EH (cell line): ENCODE results near the gene OPRM1.
"Not testable (repeated sequence)": the region's sequence is repeated elsewhere in the genome, so short reads cannot be mapped to it uniquely, and the experiment has no call there.

ENCODE experiments used
- DNase-seq: peaks from one replicate; pipeline ENCODE4 v3.0.0-alpha.2; 2015; ENCODE audit warnings: low read depth

OPRM1 gene

DNA sequence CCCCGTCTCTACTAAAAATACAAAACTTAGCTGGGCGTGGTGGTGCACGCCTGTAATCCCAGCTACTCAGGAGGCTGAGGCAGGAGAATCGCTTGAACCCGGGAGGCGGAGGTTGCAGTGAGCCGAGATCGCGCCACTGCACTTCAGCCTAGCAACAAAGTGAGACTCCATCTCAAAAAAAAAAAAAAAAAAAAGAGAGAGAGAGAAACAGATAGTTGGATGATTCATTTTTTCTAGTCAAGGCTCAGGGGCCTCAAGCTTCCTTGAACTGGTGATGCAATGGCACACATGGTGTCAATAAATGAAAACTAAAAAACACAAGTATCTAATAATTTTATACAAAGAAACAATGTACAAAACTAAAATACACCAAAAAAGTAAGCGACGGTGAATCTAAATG, 202.0 kb downstream of the OPRM1 start:
- DNase-seq: not testable (repeated sequence)

- DNase-seq: no peak
Observed at GRCh38 chr6:154241581-154241980, 202.5 kb downstream of the OPRM1 start.

DNA sequence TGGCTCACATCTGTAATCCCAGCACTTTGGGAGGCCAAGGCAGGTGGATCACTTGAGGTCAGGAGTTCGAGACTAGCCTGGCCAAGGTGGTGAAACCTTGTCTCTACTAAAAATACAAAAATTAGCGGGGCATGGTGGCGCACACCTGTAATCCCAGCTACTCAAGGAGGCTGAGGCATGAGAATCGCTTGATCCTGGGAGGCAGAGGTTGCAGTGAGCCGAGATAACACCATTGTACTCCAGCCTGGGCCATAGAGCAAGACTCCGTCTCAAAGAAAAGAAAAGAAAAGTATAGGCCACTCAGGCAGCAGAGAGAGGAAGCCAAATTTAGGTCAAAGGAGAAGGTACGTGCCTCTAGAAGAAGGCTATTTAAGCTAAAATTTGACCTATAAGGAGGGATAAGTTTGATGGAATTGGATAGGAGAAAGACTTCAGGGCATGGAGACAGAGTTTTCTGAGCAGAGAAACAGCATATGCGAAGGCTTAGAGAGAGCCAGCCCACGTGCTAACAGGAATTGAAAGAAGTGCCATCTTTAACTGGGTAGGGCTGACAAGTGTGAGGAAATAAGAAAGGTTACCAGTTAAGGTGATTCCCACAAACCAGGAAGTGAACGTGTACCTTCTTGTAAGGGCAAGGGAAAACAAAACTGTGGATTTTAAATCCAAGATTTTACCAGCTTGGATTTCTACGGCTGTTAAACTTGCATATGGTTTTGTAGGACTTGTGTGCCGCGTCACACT, 203.7 kb downstream of the OPRM1 start:
- DNase-seq: no peak

- no peak for DNase-seq
Observed at GRCh38 chr6:154243793-154244750, 205.0 kb downstream of the OPRM1 start.

DNA sequence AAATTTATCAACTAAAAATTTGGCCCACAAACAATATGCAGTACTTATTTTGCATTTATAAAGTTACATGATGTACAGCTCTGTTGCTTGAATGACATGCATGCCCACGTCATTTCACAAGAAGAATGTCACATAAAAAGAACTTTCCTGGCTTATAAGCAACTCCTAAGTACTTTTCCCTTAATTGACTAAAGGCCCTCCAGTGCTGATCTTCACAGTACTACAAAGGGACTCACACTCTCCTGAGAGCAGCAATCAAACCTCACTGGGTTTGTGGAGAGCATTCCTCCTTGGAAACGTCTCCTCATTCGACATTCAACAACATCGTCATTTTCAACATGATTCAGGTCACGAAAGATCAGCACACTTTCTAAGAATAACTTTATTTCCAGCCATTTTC, 206.5 kb downstream of the OPRM1 start:
- DNase-seq: no peak

DNA sequence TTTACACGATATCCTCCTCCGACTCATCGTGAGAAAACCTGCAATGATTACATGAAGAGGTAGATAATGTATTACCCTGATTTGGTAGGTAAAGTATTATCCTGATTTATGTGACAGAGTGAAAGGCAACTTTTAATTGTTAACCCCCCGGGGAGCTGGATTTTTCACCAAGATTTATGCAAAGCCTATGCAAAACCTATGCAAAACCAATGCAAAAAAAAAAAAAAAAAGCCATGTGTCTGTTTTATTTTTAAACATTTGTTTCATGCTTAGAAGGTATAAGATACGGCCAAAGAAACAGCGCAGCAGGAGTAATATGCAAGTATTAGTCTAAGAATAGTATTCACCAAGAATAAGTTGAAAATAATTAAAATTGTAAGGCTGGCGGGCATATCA, 207.7 kb downstream of the OPRM1 start:
- no peak for DNase-seq

DNA sequence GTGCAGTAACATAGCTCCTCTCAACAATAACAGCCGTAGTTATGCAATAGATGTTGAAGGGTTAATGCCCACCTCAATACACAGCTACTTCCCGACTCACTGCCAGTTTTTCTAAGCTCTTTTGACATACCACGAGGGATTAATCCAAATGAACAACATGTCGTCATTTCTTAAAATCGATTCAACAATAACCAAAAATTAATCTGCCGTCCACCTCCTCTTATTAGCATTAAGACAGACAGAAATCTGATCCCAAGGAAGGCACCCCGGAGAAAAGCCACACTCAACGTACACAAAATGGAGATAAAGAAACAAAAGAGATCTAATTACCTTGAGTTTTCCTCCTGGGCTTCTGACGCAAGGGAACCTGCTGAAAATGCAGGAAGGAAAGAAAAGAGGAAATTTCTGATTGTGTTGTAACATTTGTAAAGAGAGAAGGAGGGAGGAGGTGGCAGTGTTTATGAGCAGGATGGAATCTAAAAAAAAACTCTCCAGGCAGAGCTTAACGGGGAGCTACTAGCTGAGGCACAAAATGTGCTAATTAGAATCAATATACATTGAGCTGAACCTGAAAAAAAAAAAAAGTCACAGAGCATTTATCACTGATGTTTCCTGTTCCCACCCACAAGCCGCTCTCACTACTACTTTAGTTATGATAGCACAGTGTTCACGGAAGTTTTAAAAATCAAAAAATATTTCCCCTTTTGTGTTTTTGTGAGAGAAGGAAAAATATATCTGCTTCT, 208.2 kb downstream of the OPRM1 start:
- no peak for DNase-seq

GRCh38 chr6:154249499-154250298, 210.7 kb downstream of the OPRM1 start:
- DNase-seq: no peak

GRCh38 chr6:154251116-154251515, 212.1 kb downstream of the OPRM1 start:
- DNase-seq: peak; percentile 11

DNA sequence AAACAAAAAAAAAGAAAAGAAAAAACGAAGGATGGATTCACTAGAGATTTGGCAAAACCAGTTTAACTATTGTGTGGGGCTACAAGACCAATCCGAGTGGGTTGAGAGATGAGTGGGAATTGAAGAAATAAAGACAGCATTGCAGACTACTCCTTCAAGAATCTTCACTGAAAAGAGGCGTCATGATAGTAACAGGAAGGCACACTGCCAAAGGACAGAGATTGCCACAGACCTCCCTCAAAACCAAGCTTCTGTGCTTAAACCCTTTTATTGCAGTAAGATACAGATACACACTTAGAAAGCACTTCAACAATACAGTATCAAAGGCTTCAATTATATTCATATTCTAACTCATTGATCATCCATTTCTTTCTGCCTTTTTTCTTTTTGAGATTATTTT, 213.6 kb downstream of the OPRM1 start:
- DNase-seq: no peak

DNA sequence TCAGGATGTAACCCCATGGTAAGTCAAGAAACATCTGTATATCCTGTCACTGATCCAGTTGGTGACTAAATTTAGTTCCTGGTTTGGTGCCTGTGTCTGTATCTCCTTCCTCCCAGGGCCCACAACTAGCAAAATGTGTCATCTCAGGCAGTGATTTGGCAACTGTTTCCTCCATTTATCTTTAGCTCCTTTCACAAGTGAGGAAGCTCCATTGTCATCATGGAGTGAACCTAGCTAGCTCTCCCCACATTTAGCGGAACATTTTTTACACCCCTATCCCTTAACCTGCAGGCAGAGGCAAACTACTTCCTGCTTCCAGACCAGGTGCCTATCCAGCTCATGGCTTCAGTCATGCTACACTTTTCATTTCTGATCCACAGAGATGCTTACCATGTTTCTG, 218.0 kb downstream of the OPRM1 start:
- DNase-seq: no peak

DNA sequence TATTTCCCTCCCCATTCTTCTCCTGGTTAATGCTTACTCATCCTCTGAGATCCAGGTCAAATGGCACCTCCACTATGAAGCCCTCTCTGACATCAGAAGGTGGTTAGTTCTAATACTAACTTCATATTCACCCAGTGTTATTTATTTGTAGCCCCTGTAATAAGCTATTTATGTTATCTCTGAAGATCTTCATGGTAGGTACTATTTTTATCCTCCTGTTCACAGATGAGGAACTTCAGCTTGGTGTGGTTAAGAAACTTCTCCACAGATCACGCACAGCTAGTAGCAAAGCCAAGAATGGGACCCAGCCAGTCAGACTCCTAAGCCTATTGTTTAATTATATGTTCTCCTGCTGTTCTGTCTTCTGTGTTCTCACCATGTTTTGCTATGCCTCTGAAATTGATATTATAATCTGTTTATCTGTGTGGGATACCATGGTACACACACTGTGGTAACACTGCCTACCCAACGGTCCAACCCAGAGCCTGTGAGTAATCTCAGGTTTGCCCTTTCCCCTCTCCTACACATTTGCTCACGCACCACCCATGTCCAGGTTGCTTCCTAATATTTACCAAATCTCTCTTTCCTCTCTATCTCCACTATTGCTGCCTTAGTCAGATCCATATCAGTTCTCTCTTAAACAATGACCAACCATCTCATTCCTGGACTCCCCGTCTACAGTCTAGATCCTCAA, 219.2 kb downstream of the OPRM1 start:
- no peak for DNase-seq

DNA sequence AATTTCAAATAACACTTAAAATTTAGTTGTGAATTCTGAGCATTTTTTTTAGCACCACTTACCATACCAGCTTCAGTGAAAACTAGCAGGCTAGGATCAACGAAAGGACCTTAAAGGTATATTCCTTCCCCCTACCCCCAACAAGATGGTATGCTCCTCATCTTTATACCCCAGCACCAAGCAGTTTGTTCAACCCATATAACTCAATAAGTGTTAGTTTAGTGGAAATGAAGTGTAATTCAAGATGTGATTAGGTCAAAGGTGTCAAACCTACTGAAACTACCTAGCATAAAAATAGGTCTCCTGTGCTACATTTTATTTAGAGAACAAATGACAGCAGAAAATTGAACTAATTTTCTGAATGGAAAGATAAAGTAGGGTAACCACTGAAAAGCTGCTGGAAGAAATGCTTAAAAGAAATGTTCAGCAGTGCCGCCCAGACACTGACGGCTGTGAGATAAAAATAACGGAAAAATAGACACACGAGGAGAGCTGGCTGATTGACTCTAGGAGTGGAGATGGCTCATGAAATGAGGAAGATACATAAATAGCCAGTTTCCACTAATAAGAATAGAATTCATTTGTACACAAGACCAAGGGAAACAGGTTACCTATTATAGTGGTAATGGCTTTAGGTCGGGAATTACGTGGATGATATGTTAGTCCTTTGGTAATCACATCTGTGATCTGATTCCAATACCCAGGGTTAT, 222.8 kb downstream of the OPRM1 start:
- DNase-seq: no peak

- DNase-seq: no peak
Observed at GRCh38 chr6:154266560-154267099, 227.6 kb downstream of the OPRM1 start.

DNA sequence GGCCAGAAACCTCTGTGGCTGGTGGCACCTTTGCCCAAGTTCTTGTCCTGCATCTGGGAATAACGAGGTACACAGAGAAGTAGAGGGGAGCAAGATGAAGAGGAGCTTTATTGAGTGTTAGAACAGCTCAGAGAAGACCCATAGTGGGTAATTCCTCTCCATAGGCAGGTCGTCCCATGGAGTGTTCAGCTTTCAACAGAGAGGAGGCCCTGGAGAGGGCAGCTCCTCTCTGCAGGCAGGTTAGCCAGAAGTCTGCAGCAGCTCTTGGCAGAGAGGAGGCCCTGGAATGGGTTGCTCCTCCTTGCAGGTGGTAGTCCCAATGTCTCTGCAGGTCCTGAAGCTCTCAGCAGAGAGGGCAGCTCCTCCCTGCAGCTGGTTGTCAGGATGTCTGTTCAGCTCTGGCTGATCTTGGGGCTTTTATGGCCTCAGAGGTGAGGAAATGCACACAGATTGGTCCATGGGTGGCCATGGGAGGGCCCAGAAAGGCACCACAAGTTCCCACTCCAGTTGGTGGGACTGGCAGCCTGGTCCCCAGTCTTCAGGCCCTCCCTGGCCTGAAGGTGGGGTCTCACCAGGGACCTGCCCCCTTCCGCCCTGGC, 228.6 kb downstream of the OPRM1 start:
- DNase-seq: no peak

- no peak for DNase-seq
Observed at GRCh38 chr6:154268486-154268885, 229.4 kb downstream of the OPRM1 start.

- no peak for DNase-seq
Observed at GRCh38 chr6:154274168-154274567, 235.1 kb downstream of the OPRM1 start.

- peak; percentile 25 for DNase-seq
Observed at GRCh38 chr6:154276810-154277628, 238.0 kb downstream of the OPRM1 start.

DNA sequence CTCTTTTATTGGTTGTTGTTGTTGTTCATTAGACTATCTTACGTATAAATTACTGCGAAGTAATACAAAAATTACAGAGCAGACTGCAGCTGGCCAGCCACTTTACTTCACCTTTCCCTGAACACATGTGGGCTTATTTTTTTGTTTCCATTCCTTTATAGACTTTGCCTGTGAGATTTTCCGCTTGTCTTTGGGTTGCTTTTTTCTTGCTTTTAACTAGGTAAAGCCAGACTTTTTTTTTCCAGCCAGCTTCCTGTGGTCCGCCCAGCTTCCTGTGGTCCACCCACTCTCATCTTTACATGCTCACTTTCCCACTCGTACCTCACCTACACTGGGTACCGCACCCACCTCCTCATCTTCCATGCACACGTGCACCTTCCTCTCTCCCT, 238.6 kb downstream of the OPRM1 start:
- DNase-seq: no peak
